K562 treated with DMSO at 1 percent for 12 hours (cell line): ENCODE results near the gene EPM2AIP1. TPM values are rescaled to one million over a fixed set of nuclear protein-coding genes. Genes with fewer than 3 reads are reported as not detected.

Source experiments
- total RNA-seq: library from RNA; unstranded; fragments of 300-600 nt; gene quantifications from 2 replicates; pipeline ENCODE4 v1.2.3, GENCODE V29; 2022; ENCODE audit not compliant: insufficient read depth

The EPM2AIP1 gene
- total RNA-seq, result 6.0 and 16.3 TPM in 2 replicates

DNA sequence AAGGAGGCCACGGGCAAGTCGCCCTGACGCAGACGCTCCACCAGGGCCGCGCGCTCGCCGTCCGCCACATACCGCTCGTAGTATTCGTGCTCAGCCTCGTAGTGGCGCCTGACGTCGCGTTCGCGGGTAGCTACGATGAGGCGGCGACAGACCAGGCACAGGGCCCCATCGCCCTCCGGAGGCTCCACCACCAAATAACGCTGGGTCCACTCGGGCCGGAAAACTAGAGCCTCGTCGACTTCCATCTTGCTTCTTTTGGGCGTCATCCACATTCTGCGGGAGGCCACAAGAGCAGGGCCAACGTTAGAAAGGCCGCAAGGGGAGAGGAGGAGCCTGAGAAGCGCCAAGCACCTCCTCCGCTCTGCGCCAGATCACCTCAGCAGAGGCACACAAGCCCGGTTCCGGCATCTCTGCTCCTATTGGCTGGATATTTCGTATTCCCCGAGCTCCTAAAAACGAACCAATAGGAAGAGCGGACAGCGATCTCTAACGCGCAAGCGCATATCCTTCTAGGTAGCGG lies at the start of gene EPM2AIP1:
EPM2AIP1 (minus strand) TSS at position 326 of the 520 bp plus-strand sequence; CDS start at position 272, 54 bp downstream.

GRCh38 chr3:36993326-36994283 lies 674 bp upstream of the EPM2AIP1 start, which contains the start of gene MLH1:
Gene MLH1 (plus strand): TSS chr3:36993518. CDS start chr3:36993548, 30 bp downstream.

GRCh38 chr3:36944641-36945270 lies 48.2 kb downstream of the EPM2AIP1 start, which contains the start of gene TRANK1:
Gene TRANK1 (minus strand): TSS chr3:36945054. CDS start chr3:36944809, 245 bp downstream.

Other genes starting within 250 kb of the EPM2AIP1 start
- gene DCLK3, start 228.6 kb downstream of the EPM2AIP1 start, total RNA-seq, result not detected in 2 replicates
- 1.5 and 16.3 TPM in 2 replicates for gene TRANK1, start 48.1 kb downstream of the EPM2AIP1 start, total RNA-seq
- 47.4 and 52.1 TPM in 2 replicates for gene MLH1, start 387 bp upstream of the EPM2AIP1 start, total RNA-seq
- gene LRRFIP2, start 181.5 kb upstream of the EPM2AIP1 start, total RNA-seq, result 28.6 and 43.9 TPM in 2 replicates